Esophagus muscularis mucosa (tissue), 4 donors: ENCODE results near the gene ARHGEF6. TPM values are rescaled to one million over a fixed set of nuclear protein-coding genes. Genes with fewer than 3 reads are reported as not detected.

Source experiments
- DNase-seq: peaks from one replicate; pipeline ENCODE4 v3.0.0-alpha.2; 2017; ENCODE audit errors: extremely low spot score
- H3K27ac ChIP-seq, 4 donors: fragments of 200-600 bp; sonication (generic); replicated peaks in 1 of 4; 1 replicate in 3 of 4; 2 replicates in 1 of 4; pipeline ENCODE4 v1.5.1; 2016 to 2019; ENCODE audit warnings: mild to moderate bottlenecking in 1 of 4
- H3K27me3 ChIP-seq, 4 donors: fragments of 200-600 bp; sonication (generic); one replicate each; pipeline versions ENCODE4 v1.5.1 to v1.6.0; 2016 to 2019
- H3K36me3 ChIP-seq, 4 donors: fragments of 200-600 bp; sonication (generic); one replicate each; pipeline ENCODE4 v1.5.1; 2016 to 2019
- H3K4me1 ChIP-seq, 4 donors: fragments of 200-600 bp; sonication (generic); one replicate each; pipeline ENCODE4 v1.5.1; 2016 to 2019
- H3K4me3 ChIP-seq, 4 donors: fragments of 200-600 bp; sonication (generic); 1 replicate in 2 of 4; 2 replicates in 2 of 4; pipeline ENCODE4 v1.5.1; 2016 to 2019; ENCODE audit warnings: mild to moderate bottlenecking in 4 of 4, moderate library complexity in 1 of 4
- H3K9me3 ChIP-seq, 4 donors: fragments of 200-600 bp; sonication (generic); 1 replicate in 3 of 4; 2 replicates in 1 of 4; pipeline ENCODE4 v1.5.1; 2016 to 2019
- EP300 ChIP-seq: sonication (generic); formaldehyde crosslinking; IDR thresholded peaks from one replicate; pipeline ENCODE4 v1.6.1; 2017; ENCODE audit warnings: antibody characterized with exemption
- POLR2A ChIP-seq: fragments of 450-650 bp; IDR thresholded peaks from one replicate; pipeline ENCODE4 v1.6.1; 2017; ENCODE audit warnings: antibody characterized with exemption, moderate library complexity, mild to moderate bottlenecking, low read depth
- POLR2AphosphoS5 ChIP-seq, 2 donors: sonication (generic); formaldehyde crosslinking; IDR thresholded peaks; one replicate each; pipeline ENCODE4 v1.6.1; 2017; ENCODE audit warnings: antibody characterized with exemption in 2 of 2
- WGBS: methylation state at CpG from one replicate; pipeline ENCODE4 v1.1.5; 2018; 5-methylcytosine and 5-hydroxymethylcytosine counted together
- intact Hi-C: fragments of 100-400 bp; cut with DNase I; formaldehyde crosslinking; loops from one replicate; pipeline ENCODE4 v1.15.1; 2023
- total RNA-seq, 4 donors: library from RNA; depleted of rRNA; stranded (reverse); fragments of >200 nt; gene quantifications; one replicate each; pipeline versions ENCODE4 v1.1.0 to v1.2.1, GENCODE V29; 2016
- TF ChIP-seq, protein P1 (sequence below), 3 experiments: fragments of 200-600 bp in 2 of 3; fragments of 450-650 bp in 1 of 3; sonication (generic) in 2 of 3; IDR thresholded peaks; one replicate each; pipeline ENCODE4 v1.5.1; 2017 to 2019; ENCODE audit warnings: antibody characterized with exemption in 3 of 3, mild to moderate bottlenecking in 2 of 3, moderate library complexity in 1 of 3

Gene ARHGEF6
- total RNA-seq, 4 donors from 2014 or later = 13.4 to 16.4 (median 15.0) TPM

DNA sequence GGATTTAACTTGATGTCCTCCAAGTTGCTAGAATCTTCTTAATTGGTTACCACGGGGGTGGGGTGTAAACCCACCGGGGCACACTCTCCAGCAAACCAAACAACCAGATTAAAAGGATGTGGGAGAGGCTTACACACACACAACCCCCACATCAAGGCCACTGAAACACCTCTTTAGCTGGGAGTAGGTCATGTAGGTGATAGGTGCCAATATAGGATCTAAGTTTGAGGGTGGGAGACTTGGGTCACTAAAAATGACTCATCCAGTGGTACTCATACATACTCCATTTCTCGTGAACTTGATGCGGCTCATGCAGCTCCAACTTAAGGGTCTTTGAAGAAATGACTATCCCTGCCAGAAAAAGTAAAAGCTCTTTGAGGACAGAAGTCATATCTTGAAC lies 153.3 kb downstream of the ARHGEF6 start:
- TF ChIP-seq, protein P1, sequence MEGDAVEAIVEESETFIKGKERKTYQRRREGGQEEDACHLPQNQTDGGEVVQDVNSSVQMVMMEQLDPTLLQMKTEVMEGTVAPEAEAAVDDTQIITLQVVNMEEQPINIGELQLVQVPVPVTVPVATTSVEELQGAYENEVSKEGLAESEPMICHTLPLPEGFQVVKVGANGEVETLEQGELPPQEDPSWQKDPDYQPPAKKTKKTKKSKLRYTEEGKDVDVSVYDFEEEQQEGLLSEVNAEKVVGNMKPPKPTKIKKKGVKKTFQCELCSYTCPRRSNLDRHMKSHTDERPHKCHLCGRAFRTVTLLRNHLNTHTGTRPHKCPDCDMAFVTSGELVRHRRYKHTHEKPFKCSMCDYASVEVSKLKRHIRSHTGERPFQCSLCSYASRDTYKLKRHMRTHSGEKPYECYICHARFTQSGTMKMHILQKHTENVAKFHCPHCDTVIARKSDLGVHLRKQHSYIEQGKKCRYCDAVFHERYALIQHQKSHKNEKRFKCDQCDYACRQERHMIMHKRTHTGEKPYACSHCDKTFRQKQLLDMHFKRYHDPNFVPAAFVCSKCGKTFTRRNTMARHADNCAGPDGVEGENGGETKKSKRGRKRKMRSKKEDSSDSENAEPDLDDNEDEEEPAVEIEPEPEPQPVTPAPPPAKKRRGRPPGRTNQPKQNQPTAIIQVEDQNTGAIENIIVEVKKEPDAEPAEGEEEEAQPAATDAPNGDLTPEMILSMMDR (IDR thresholded peaks at IDR 0.05) = no peak
- TF ChIP-seq POLR2AphosphoS5 (IDR thresholded peaks at IDR 0.05) (no peak), POLR2A (no peak), EP300 (no peak)
- H3K4me1 ChIP-seq = no peaks in the 10 kb centered on the region
- H3K27ac ChIP-seq = no peak overlapping the region
- 76% methylated on average over 4 of the region's 4 CpGs for WGBS
- H3K36me3 ChIP-seq = no peaks in the 10 kb centered on the region
- intact Hi-C loops = no loop called here
- H3K4me3 ChIP-seq = no peak overlapping the region
- H3K9me3 ChIP-seq = no peaks in the 10 kb centered on the region
- no peak for DNase-seq
- no peaks in the 10 kb centered on the region for H3K27me3 ChIP-seq

DNA sequence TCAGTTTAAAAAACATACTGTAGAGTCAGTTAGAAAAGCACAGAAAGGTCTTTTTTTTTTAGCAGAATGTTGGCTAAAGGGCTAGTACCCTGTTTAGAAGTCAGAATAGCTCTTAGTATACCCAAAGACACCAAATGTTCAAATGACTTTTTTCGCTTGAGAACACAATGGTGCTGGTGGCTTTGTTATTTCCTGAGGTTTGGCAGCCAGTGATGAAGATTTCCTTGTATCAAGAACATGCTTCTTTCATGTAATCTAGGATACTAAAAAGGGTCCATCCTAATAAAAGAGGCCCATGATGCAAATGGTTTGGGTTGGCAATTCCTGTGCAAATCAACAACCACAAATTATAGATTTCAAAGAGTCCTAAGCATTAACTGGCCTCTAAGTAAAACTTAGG lies 153.8 kb downstream of the ARHGEF6 start:
- Histone ChIP-seq H3K9me3 (no peaks in the 10 kb centered on the region), H3K4me3 (no peak overlapping the region), H3K36me3 (no peaks in the 10 kb centered on the region), H3K27me3 (no peaks in the 10 kb centered on the region), H3K27ac (no peak overlapping the region), H3K4me1 (no peaks in the 10 kb centered on the region)
- no peak for DNase-seq
- 55% methylated on average over 1 of the region's 1 CpG for WGBS
- intact Hi-C loops = no loop called here
- TF ChIP-seq POLR2A (no peak), POLR2AphosphoS5 (IDR thresholded peaks at IDR 0.05) (no peak), EP300 (no peak)
- TF ChIP-seq, protein P1 (IDR thresholded peaks at IDR 0.05) = no peak

GRCh38 chrX:136626237-136626636 lies 154.5 kb downstream of the ARHGEF6 start:
- Histone ChIP-seq H3K27me3 (no peaks in the 10 kb centered on the region), H3K9me3 (no peaks in the 10 kb centered on the region), H3K4me3 (no peak overlapping the region), H3K4me1 (no peaks in the 10 kb centered on the region), H3K27ac (no peak overlapping the region), H3K36me3 (no peaks in the 10 kb centered on the region)
- intact Hi-C loops = no loop called here
- TF ChIP-seq, protein P1 (IDR thresholded peaks at IDR 0.05) = no peak
- TF ChIP-seq POLR2A (no peak), POLR2AphosphoS5 (IDR thresholded peaks at IDR 0.05) (no peak), EP300 (no peak)
- 53% methylated on average over 2 of the region's 2 CpGs for WGBS
- no peak for DNase-seq

DNA sequence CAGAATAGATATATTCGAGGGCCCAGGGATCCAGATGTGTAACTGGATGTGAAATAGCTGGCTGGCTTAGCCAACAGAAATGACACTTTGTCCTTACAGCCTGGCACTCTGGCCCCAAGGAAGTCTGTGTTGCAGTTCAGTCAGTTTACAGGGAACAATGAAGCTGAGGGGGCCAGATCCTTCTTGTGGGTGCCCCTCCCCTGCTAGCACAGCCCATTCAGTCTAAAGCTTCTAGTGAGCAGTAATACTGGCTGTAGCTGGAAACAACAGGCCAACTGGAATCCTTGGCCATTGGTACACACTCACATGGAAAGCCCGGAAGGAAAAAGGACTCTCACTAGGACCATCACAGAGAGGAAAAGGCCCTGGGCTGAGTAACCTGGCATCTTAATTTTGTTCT lies 155.5 kb downstream of the ARHGEF6 start:
- DNase-seq = no peak
- 72% methylated on average over 2 of the region's 2 CpGs for WGBS
- intact Hi-C loops = no loop called here
- no peaks in the 10 kb centered on the region for H3K4me1 ChIP-seq
- no peaks in the 10 kb centered on the region for H3K9me3 ChIP-seq
- H3K27ac ChIP-seq = no peak overlapping the region
- no peaks in the 10 kb centered on the region for H3K27me3 ChIP-seq
- H3K36me3 ChIP-seq = no peaks in the 10 kb centered on the region
- TF ChIP-seq EP300 (no peak), POLR2AphosphoS5 (IDR thresholded peaks at IDR 0.05) (no peak), POLR2A (no peak)
- TF ChIP-seq, protein P1 (IDR thresholded peaks at IDR 0.05) = no peak
- H3K4me3 ChIP-seq = no peak overlapping the region

GRCh38 chrX:136623396-136623795 lies 157.3 kb downstream of the ARHGEF6 start:
- no peak for DNase-seq
- WGBS = 94% methylated on average over 1 of the region's 1 CpG
- Histone ChIP-seq H3K4me3 (no peak overlapping the region), H3K27me3 (no peaks in the 10 kb centered on the region), H3K27ac (no peak overlapping the region), H3K36me3 (no peaks in the 10 kb centered on the region), H3K4me1 (no peaks in the 10 kb centered on the region), H3K9me3 (no peaks in the 10 kb centered on the region)
- intact Hi-C loops = no loop called here
- no peak for TF ChIP-seq POLR2AphosphoS5 (IDR thresholded peaks at IDR 0.05)
- TF ChIP-seq, protein P1 (IDR thresholded peaks at IDR 0.05) = no peak
- TF ChIP-seq EP300 = no peak
- no peak for TF ChIP-seq POLR2A
